ENCODE data around the gene MNT.

Gene MNT

GRCh38 chr17:2394775-2395201 lies 6.1 kb downstream of the MNT start:
- DNase-seq: no peak

- peak; percentile 28 for DNase-seq
These were observed 6.7 kb downstream of the MNT start for GRCh38 chr17:2393954-2394749.

DNA sequence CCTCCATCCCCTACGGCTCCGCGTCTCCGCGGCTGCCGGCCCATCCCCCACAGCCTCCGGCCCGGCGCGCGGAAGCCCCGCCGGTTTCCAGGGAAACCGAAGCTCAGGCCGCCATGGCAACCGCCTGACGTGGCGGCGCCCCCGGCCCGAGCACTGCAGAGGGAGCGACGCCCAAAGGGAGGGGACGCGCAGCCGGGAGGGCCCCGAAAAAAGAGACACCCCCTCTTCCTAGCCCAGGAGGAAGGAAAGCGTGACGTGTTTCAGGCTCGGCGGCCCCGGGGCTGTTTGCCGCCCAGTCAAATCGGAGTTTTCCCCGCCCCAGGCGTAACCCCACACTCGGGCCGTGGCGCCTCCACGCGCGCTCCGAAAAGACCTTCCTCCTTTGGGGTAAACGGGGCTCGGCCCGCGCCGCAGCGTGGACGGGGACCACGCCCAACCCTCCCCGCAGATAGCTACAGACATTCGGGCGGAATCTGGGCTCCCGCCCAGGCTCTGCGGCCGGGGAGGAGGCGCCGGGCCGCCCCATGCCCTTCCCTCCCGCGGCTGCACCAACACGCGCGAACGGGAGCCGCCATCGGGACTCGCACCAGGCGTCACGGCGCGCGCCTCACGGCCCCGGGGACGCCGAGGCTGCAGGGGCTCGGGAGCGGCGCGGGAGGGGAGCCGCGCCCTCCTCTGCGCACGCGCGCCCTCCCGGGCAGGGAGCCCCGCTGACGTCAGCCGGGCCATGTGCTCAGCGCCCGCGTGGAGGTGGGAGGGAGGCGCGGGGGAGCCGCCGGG lies 7.5 kb downstream of the MNT start:
- peak; percentile 92 for DNase-seq

- DNase-seq: peak; percentile 99
These were observed 8.3 kb downstream of the MNT start for GRCh38 chr17:2392252-2393173.

- no peak for DNase-seq
These were observed 9.1 kb downstream of the MNT start for GRCh38 chr17:2391597-2392251.

DNA sequence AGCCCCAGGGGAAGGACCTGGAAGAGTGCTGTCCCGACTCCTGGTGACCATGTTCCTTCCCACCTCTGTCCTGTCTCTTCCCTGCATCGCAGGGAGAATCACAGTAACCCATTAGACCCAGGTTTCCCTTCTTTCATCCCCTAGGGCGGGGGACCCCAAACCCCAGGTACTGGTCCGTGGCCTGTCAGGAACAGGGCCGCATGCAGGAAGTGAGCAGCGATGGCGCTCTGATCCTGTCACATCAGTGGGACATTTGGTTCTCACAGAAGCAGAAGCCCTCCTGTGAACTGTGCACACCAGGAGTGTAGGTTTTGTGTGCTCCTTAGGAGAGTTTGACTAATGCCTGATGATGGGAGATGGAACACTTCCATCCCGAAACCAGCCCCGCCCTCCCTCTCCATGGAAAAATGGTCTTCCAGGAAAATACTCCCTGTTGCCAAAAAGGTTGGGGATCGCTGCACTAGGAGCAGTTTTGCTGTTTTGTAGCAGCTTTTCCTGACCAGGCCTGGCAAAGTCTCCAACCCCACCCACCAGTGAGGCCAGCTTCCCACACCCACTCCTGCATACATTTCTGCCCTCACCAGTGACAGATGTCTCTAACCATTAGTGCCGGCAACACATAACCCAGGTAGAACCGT lies 10.5 kb downstream of the MNT start:
- DNase-seq: no peak

DNA sequence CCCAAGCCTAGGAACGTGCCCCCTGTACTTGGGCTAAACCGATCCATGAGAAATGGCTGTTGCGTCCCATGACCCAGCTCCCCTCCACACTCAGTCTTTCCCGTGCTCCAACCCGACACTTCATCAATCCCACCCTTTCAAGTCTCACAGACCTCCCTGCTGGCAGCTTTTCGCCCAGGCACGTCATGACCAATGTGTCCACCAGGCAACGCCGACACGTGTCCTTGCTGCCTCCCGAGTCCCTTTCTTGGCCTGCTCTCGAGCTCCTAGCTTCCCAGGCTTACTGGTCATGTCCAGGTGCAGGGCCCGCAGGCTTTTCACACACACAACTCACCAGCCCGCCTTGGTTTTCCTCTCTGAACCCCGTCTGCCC lies 12.2 kb downstream of the MNT start:
- DNase-seq: no peak

- no peak for DNase-seq
These were observed 12.7 kb downstream of the MNT start for GRCh38 chr17:2388020-2388682.

DNA sequence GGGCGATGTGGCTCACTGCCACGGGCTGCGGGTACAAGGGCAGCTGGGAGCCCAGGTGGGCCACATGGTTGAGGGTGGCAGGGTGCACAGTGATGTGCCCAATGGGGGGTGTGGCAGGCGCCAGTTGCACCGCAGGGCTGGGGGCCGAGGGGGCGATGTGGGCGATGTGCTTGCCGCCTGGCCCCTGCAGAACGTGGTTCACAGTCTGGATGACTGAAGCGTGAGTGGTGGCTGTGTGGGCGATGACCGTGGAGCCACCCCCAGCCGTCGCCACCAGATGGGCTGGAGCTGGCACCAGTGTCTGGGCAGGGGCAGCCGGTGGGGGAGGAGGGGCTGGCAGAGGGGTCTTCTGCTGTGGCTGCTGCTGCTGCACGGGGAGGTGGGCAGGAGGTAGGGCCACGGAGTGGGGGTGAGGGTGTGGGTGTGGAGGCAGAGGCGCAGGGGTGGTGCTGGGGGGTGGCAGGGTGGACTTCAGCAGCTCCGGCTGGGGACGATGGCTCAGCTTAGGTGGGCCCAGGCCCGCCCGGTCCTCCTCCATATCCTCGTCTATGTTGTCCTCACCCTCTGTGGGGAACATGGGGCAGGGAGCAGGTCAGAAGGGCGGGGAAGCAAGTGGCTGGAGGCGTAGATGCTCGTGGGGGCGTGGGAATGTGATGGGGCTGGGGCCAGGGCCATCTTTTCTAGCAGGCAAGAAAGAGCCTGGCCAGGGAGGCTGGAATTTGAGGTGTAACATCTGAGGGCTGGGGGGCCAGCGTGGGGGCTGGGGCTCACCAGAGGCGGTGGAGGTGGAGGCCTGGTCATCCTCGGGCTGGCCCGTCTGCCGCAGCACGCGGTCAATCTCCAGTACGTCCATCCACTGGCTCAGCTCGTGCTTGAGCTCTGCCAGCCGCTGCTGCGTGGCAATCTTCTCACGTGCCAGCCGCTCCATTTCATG lies 13.5 kb downstream of the MNT start:
- DNase-seq: no peak

DNA sequence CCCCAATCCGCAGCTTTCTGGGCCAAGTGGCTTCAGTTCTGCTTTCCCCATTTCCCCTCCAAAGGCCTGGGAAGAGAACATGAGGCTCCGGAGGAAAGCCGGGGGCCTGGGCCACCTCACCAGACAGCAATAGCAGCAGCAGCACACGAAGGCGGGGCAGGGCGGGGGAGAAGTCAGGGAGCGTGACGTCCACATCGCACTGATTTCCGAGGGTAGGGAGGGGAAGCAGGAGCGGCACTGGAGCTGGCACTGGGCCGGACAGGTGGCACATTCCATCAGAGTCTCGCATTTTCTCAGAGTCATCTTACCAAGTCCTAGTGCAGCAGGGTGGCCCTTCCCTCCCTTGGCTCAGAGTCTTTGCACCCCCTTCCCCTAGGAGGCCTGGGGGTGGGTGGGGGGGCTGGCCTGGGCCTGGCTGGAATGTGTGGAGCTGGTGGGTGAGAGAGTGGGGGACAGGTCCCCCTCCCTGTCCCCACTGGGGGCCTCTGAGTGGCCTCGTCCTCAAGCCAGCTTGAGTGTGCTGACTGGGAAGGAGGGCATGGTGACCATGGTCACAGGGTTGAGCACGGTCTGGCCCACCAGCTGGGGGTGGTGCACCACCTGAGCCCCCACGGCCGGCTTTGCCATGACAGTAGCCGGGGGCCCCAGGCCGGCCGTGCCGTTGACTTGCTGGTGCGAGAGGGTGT lies 14.3 kb downstream of the MNT start:
- no peak for DNase-seq

GRCh38 chr17:2385240-2386210 lies 15.3 kb downstream of the MNT start:
- no peak for DNase-seq

DNA sequence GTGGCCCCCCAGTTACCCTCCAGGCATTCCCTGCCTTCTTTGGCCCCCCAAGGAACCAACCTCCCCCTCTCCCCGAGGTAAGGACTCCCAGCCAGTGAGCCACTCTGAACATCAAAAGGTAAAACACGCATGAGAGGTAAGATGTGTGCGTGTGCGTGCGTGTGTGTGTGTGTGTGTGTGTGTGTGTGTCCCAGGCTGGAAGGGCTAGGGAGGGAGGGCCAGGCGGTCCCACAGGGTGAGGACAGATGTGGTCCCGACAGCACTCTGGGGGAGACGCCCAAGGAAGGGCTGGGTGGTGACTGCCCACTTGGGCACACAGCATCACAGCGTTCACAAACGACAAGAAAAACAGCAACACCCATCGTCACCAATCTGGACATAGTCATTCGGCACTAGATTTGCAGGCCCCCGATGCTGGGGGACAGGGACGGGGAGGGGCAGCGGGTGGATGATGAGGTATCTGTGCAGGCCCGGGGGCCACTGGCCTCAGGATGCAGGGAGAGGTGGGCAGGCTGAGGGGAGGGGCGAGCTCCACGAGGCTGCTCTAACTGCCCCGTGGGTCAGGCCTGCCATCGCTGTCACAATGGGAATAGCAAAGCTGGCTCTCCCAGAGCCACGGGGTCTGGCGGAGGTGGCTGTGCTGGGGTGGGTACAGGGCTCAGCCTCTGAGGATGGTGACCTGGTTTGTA lies 16.3 kb downstream of the MNT start:
- DNase-seq: no peak

DNA sequence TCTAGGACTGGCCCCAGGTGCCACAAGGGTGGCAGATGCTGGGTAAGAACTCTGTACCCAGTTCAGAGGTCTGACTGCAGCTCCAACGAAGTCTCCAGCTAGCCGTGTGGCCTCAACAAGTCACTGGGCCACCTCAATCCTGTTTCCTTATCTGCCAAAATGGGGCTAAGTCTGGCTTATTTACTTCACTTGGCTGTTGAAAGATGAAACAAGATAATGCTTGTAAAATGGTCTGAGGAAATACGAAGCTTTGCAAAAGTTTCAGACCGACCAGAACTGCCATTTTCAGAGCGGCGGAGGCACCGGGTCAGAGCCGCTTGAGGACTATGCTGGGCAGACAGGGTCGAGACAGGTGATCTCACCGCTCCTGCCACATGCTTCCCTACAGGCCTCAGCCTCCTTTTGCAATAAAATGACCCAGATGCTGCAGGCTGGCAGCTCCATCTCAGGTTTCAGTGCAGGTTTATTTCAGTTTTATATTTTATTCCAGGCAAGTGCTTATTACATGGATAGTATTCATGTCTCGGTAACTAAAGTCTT lies 17.2 kb downstream of the MNT start:
- no peak for DNase-seq

GRCh38 chr17:2380950-2381649 lies 19.8 kb downstream of the MNT start:
- DNase-seq: no peak

GRCh38 chr17:2380226-2380922 lies 20.5 kb downstream of the MNT start:
- no peak for DNase-seq

DNA sequence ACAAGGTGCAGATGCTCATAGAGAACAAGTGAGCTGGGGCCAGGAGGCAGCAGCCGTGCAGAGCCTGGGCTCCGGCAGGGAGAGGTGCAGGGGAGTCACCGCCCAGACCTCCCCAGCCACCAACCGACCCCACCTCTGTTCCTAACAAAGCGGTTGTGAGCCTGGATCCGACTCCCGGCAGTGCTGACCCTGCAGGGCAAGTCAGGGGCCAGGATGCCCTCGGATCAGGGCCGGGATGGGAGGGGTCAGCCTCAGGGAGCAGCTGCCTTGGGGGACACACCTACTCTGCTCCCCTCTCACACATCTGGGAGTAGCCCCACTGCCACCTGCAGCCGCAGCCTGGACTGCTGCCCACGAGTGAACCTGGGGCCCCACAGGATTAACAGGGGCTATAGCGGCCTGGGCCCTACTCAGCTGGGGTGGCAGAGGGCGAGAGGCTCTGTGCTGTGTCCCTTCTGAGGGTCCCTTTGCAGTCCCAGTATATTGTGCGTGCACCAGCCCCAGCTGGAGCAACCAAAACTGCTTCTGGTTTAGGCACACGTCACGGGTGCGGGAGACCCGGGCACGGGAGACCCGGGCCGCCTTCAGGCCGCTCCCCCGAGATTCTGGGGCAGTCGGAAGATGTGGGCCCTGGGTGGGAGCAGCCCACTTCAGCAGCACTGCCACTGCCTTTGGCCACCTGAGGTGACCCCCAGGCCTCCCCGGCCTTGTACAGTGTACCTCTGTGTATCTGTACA lies 21.2 kb downstream of the MNT start:
- no peak for DNase-seq

Data from activated CD4-positive, alpha-beta T cell treated with anti-CD3 and anti-CD28 coated beads for 48 hours (primary cell).